ENCODE data around the gene KLB.

DNA sequence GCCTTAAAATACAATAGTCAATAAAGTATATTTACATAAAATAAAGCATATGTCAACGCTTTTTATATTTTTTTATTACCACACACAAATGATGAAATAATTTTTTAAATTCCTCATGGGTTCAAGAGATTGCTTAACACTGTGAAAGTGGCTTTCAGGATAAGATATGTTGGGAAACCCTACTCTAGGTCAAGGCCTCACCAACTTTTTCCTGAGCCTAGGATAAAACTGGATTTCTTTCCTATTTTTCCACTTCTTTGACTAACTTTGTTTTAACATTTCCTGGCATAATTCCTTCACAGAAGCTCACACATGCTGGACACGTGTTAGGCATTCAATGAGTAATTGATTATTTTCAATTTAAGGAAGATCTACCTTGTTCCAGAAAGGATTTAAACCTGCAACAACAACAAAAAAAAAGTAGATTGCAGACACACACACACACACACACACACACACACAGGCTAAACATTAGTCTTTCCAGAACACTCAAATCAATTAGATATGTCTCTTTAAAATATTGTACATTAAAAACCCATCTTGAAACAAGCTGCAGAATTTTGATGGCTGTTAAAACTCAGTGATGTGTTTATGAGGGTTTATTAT lies 9.1 kb downstream of the KLB start:
- TF ChIP-seq, protein P1, sequence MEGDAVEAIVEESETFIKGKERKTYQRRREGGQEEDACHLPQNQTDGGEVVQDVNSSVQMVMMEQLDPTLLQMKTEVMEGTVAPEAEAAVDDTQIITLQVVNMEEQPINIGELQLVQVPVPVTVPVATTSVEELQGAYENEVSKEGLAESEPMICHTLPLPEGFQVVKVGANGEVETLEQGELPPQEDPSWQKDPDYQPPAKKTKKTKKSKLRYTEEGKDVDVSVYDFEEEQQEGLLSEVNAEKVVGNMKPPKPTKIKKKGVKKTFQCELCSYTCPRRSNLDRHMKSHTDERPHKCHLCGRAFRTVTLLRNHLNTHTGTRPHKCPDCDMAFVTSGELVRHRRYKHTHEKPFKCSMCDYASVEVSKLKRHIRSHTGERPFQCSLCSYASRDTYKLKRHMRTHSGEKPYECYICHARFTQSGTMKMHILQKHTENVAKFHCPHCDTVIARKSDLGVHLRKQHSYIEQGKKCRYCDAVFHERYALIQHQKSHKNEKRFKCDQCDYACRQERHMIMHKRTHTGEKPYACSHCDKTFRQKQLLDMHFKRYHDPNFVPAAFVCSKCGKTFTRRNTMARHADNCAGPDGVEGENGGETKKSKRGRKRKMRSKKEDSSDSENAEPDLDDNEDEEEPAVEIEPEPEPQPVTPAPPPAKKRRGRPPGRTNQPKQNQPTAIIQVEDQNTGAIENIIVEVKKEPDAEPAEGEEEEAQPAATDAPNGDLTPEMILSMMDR (conservative IDR thresholded peaks at IDR 0.05; ENCODE audit: low read length) = no peak
- TF ChIP-seq EZH2phosphoT487 (IDR thresholded peaks at IDR 0.05; ENCODE audit: borderline replicate concordance) = no peak

Measured in Loucy (cell line).